Fibroblast of villous mesenchyme (primary cell): ENCODE results near the gene FKBP11. TPM values are rescaled to one million over a fixed set of nuclear protein-coding genes. Genes with fewer than 3 reads are reported as not detected.

Experiments used
- DNase-seq: peaks from one replicate; pipeline ENCODE4 v3.0.0-alpha.2; 2010; ENCODE audit warnings: low read depth
- H3K4me3 ChIP-seq: 2 replicates; pipeline ENCODE4 v1.5.1; 2011; ENCODE audit warnings: low read depth, mild to moderate bottlenecking, low read length
- CTCF ChIP-seq: IDR thresholded peaks from 2 replicates; pipeline ENCODE4 v1.5.1; 2012; ENCODE audit warnings: low read depth, mild to moderate bottlenecking, low read length; ENCODE audit not compliant: insufficient read depth
- total RNA-seq: library from RNA; depleted of rRNA; stranded (reverse); fragments of >200 nt; gene quantifications from 2 replicates; pipeline ENCODE4 v1.2.3, GENCODE V29; 2012

Gene FKBP11
- total RNA-seq, 1 donor = 25.5 TPM

- DNase-seq = no peak
- H3K4me3 ChIP-seq = no peak overlapping the region
- no peak for TF ChIP-seq CTCF
These were observed 44.8 kb upstream of the FKBP11 start for GRCh38 chr12:48969833-48970701.

GRCh38 chr12:48969160-48969771 is 44.0 kb upstream of the FKBP11 start:
- DNase-seq = no peak
- no peak for TF ChIP-seq CTCF
- H3K4me3 ChIP-seq = no peak overlapping the region

- H3K4me3 ChIP-seq = no peak overlapping the region
- TF ChIP-seq CTCF = no peak
- no peak for DNase-seq
These were observed 43.2 kb upstream of the FKBP11 start for GRCh38 chr12:48968467-48968866.

- DNase-seq = no peak
- no peak for TF ChIP-seq CTCF
- H3K4me3 ChIP-seq = no peak overlapping the region
These were observed 42.7 kb upstream of the FKBP11 start for GRCh38 chr12:48967991-48968390.

- DNase-seq = no peak
- no peak for TF ChIP-seq CTCF
These were observed 41.0 kb upstream of the FKBP11 start for GRCh38 chr12:48966177-48966895.

GRCh38 chr12:48965298-48965838 is 40.1 kb upstream of the FKBP11 start:
- peak; percentile 44 for DNase-seq
- peak; percentile 61 for TF ChIP-seq CTCF
- H3K4me3 ChIP-seq = no peak overlapping the region

More at GRCh38 chr12:48966177-48966895, 41.0 kb upstream of the FKBP11 start:
- no peak overlapping the region for H3K4me3 ChIP-seq
